Adrenal gland (tissue), 5 donors: Measurements from ENCODE around the gene LIF.

ENCODE experiments used
- CTCF ChIP-seq, 6 experiments: fragments of 450-650 bp in 4 of 6; fragments of 200-600 bp in 2 of 6; sonication (generic) in 1 of 6; IDR thresholded peaks; 1 replicate in 5 of 6; 2 replicates in 1 of 6; pipeline versions ENCODE4 v1.5.1 to v1.8.0; 2016 to 2021; ENCODE audit warnings: antibody characterized with exemption in 6 of 6, mild to moderate bottlenecking in 2 of 6, moderate library complexity in 1 of 6
- POLR2A ChIP-seq, 2 donors: fragments of 450-650 bp; IDR thresholded peaks; one replicate each; pipeline ENCODE4 v1.6.1; 2017; ENCODE audit warnings: antibody characterized with exemption in 2 of 2, mild to moderate bottlenecking in 2 of 2, moderate library complexity in 1 of 2
- donor health status: DM: no; HTN: no; CAD: no.

- TF ChIP-seq CTCF (IDR thresholded peaks at IDR 0.05) (no peak), POLR2A (IDR thresholded peaks at IDR 0.05) (no peak)
These were observed 11.6 kb downstream of the LIF start for GRCh38 chr22:30234786-30235470.
